ENCODE measurements around the gene HOXA9. TPM values are rescaled to one million over a fixed set of nuclear protein-coding genes. Genes with fewer than 3 reads are reported as not detected.

HOXA9 gene
- total and polyA plus RNA-seq, 9 donors, result 0.12 to 2.5 (median 0.57) TPM; not detected in 1

DNA sequence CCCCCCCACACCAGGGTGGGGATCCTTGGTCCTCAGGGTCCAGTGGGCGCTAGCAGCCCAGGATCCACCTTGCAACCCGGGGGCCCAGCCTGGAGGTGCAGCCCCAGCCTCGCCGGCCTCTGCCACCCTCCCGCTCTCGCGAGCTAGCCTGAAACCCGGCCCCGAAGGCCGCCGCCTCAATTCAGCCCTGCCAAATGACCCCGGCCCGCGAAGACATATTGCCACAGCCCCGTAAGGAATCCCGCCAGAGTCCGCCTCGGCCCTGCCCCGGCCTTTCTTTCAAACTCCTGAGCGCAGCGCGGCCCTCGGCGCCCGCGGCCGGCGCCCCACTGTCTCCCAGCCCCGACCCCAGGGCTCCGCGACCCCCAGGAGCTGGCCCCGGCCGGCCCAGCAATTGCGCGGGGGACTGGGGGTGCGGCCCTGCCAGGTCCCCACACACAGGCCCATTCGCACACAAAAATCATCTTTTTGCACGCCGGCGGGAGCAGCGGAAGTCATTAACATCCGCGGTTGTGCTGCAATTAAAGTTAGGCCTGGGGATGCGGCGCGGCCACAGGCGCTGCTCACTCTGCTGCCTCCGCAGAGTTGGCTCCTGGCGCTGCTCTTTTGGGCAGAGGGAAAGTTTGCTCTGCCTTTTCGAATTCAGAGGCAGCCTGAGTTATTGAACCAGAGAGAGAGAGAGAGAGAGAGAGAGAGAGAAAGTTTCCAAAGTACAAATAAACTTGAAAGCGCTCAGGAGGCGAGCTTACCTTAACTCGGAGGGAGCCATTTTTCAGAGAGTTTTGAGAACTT is 25.8 kb downstream of the HOXA9 start:
- Histone ChIP-seq H3K9me3 (no peaks in the 10 kb centered on the region), H3K4me3 (peak overlapping the region; percentile 24), H3K27ac (no peak overlapping the region), H3K36me3 (no peaks in the 10 kb centered on the region), H3K4me1 (ENCODE audit: insufficient read depth) (peaks cover 1% of the 10 kb centered on the region), H3K27me3 (no peaks in the 10 kb centered on the region)
- intact Hi-C loops (cut with DNase I), result loop anchor here in 3 of 4 donors (5.0 kb wide), 2 partner anchors 282 to 287 kb away; no protein-coding TSS in a partner anchor
- TF ChIP-seq, protein P1, sequence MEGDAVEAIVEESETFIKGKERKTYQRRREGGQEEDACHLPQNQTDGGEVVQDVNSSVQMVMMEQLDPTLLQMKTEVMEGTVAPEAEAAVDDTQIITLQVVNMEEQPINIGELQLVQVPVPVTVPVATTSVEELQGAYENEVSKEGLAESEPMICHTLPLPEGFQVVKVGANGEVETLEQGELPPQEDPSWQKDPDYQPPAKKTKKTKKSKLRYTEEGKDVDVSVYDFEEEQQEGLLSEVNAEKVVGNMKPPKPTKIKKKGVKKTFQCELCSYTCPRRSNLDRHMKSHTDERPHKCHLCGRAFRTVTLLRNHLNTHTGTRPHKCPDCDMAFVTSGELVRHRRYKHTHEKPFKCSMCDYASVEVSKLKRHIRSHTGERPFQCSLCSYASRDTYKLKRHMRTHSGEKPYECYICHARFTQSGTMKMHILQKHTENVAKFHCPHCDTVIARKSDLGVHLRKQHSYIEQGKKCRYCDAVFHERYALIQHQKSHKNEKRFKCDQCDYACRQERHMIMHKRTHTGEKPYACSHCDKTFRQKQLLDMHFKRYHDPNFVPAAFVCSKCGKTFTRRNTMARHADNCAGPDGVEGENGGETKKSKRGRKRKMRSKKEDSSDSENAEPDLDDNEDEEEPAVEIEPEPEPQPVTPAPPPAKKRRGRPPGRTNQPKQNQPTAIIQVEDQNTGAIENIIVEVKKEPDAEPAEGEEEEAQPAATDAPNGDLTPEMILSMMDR (IDR thresholded peaks at IDR 0.05), result no peak
- TF ChIP-seq EP300 (IDR thresholded peaks at IDR 0.05), result no peak
- TF ChIP-seq POLR2A (IDR thresholded peaks at IDR 0.05), result no peak
- 32 to 52% (median 36%) methylated on average over 51 to 53 of the region's 53 CpGs for WGBS, 3 donors
- DNase-seq, result no peak

DNA sequence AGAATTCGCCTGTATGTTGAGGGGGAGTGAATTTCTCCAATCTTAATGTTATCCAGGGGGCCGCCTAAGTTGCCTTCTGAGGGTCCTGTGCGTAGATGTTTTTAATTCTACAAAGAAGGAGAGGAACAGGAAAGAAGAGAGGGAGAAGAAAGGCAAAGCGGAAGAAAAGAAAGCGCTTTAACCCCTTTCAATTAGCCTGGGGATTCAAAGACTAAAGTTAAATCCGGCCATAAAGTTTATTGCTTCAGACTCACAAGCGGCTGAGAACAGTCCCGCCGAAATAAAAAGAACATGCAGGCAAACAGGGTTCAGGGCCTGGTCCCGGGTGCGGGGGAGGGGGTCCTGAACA is 26.4 kb downstream of the HOXA9 start:
- intact Hi-C loops (cut with DNase I), result no loop called here
- Histone ChIP-seq H3K4me3 (peak overlapping the region; percentile 24), H3K9me3 (no peaks in the 10 kb centered on the region), H3K4me1 (ENCODE audit: insufficient read depth) (peaks cover 1% of the 10 kb centered on the region), H3K36me3 (no peaks in the 10 kb centered on the region), H3K27me3 (no peaks in the 10 kb centered on the region), H3K27ac (no peak overlapping the region)
- DNase-seq, result no peak
- WGBS, 3 donors, result 65 to 87% (median 68%) methylated on average over 11 of the region's 11 CpGs
- TF ChIP-seq EP300 (IDR thresholded peaks at IDR 0.05) (no peak), POLR2A (IDR thresholded peaks at IDR 0.05) (no peak)
- TF ChIP-seq, protein P1 (IDR thresholded peaks at IDR 0.05), result no peak

DNA sequence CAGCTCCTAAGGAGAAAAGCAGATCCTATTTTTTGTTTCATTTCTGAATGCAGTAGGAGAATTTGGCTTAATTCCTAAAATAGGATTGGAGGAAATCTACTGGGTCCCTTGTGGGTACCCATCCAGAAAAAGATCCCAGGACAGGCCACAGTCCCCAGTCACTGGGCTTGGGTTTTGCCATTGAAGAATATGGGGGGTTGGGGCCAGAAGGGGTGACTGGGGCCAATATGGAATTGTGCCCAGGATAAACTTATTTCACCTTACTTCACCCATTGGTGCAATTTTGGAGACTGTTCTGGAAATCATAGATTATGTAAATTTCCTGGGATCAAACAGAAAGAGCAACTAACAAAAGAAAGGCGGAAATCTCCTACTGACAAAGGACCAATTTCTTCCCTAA is 26.9 kb downstream of the HOXA9 start:
- no peak for DNase-seq
- no peaks in the 10 kb centered on the region for H3K9me3 ChIP-seq
- no peak overlapping the region for H3K4me3 ChIP-seq
- H3K36me3 ChIP-seq, result no peaks in the 10 kb centered on the region
- TF ChIP-seq, protein P1 (IDR thresholded peaks at IDR 0.05), result no peak
- TF ChIP-seq EP300 (IDR thresholded peaks at IDR 0.05) (no peak), POLR2A (IDR thresholded peaks at IDR 0.05) (no peak)
- no peaks in the 10 kb centered on the region for H3K4me1 ChIP-seq (ENCODE audit: insufficient read depth)
- H3K27ac ChIP-seq, result no peak overlapping the region
- H3K27me3 ChIP-seq, result no peaks in the 10 kb centered on the region
- intact Hi-C loops (cut with DNase I), result no loop called here
- 95 to 97% (median 95%) methylated on average over 1 of the region's 1 CpG for WGBS, 3 donors

DNA sequence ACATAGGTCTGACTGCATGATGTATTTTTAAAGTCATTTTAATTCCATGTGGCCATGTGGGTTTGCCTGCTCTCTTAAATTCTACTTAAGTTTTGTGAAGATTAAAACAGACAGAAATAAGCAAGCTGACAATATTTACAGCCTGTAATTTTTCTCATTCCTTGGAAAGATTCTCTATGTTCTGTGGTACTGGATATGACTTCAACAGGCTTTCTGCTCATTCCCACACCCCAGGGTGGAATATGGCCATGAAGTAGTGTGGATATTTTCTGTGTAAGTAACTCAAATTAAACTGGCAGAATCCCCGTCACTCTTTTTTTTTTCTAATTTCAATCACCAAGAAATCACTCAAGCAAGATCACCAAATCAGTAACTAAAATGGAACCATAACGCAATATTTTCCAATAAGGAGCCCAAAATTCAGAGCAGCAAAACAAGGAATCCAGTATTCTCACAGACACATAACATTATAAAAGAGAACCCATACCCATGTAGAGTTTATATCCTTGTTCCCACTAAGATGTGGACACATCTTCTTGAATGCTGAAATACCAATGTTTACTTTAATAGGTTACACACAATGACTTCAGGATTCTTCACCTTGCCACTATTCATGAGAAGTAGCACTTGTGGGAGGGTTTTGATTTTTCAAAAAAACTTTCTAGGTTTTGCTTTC is 27.6 kb downstream of the HOXA9 start:
- TF ChIP-seq POLR2A (IDR thresholded peaks at IDR 0.05) (no peak), EP300 (IDR thresholded peaks at IDR 0.05) (no peak)
- TF ChIP-seq, protein P1 (IDR thresholded peaks at IDR 0.05), result no peak
- no peak for DNase-seq
- WGBS, 3 donors, result 82 to 89% (median 85%) methylated on average over 2 of the region's 2 CpGs
- no peaks in the 10 kb centered on the region for H3K9me3 ChIP-seq
- H3K27me3 ChIP-seq, result no peaks in the 10 kb centered on the region
- intact Hi-C loops (cut with DNase I), result no loop called here
- no peaks in the 10 kb centered on the region for H3K4me1 ChIP-seq (ENCODE audit: insufficient read depth)
- H3K27ac ChIP-seq, result no peak overlapping the region
- H3K36me3 ChIP-seq, result no peaks in the 10 kb centered on the region
- H3K4me3 ChIP-seq, result no peak overlapping the region

Data from ovary (tissue), 9 donors.